Non-pigmented ciliary epithelial cell (primary cell): ENCODE results near the gene PTPRN.

Experiments used
- DNase-seq: peaks from one replicate; pipeline ENCODE4 v3.0.0-alpha.2; 2010; ENCODE audit warnings: low read depth

PTPRN gene

GRCh38 chr2:219244789-219245147 is 64.4 kb downstream of the PTPRN start:
- no peak for DNase-seq

- DNase-seq = no peak
Measured at GRCh38 chr2:219243291-219243761, 65.9 kb downstream of the PTPRN start.
